NCI-H748 (cell line): ENCODE measurements around the gene RPF1.
"Not testable (repeated sequence)": the region's sequence is repeated elsewhere in the genome, so short reads cannot be mapped to it uniquely, and the experiment has no call there.

Experiments
- DNase-seq: peaks from one replicate; lab custom pipeline; 2025; ENCODE audit not compliant: unreplicated experiment; lab: John Stamatoyannopoulos, UW

RPF1 gene, protein sequence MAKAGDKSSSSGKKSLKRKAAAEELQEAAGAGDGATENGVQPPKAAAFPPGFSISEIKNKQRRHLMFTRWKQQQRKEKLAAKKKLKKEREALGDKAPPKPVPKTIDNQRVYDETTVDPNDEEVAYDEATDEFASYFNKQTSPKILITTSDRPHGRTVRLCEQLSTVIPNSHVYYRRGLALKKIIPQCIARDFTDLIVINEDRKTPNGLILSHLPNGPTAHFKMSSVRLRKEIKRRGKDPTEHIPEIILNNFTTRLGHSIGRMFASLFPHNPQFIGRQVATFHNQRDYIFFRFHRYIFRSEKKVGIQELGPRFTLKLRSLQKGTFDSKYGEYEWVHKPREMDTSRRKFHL

DNA sequence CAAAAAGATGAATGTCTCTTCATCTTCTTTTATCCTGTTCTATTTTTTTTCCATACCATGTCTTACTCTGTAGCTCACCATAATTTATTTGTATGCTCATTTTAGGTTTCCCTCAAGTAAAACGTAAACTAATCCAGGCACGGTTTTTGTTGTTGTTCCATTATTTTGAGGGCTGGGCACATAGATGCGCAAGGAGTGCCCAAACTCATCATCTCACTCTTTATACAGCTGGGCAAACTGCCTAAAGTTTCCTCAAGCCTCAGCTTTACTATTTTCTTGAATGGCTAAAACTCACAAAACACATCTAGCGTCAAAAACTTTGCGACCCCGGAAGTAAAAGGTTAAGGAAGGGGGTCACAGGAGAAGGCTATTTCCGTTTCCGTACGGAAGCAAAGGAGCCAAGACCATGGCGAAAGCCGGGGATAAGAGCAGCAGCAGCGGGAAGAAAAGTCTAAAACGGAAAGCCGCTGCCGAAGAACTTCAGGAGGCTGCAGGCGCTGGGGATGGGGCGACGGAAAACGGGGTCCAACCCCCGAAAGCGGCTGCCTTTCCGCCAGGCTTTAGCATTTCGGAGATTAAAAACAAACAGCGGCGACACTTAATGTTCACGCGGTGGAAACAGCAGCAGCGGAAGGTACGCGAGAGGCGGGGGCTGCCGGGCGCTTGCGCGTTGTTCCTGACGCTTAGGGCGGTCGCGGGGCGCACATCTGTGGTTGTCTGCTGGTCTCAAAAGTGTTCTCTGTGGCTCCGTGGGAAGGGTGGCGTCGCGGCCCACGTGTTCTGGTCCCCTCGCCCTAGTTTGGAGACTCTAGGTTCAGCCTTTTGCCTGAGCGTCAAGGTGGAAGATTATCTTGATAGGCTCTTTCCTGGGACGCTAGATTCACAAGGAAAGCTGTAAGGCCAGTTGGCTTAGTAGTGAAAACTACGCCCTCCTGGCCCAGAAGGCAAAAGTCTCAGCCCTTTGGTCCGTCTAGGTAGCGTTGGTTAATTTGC, at the start of gene RPF1:
Gene RPF1, plus strand, starts transcription at position 391 of the 993 bp plus-strand sequence. Its CDS starts 16 bp downstream, at position 407.
- DNase-seq, result peak; percentile 86

DNA sequence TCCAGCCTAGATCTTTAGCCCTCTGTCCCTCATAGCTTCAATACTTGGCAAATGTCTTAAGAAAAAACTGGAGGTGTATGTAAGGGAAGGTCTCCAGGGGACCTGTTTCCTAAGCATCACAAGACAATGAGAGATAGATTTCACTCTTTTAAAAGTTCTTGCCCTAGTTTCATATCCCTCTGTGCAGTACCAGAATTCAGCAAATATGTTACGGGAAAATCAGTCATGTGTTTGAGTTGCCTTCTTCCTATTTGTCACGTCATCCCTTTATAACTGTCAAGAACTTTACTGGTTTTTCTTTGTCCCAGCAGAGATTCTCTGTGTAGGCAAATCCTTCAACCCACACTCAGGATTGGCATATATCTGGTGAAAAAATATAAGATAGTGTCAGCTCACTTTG, 48.5 kb upstream of the RPF1 start:
- DNase-seq, result no peak

DNA sequence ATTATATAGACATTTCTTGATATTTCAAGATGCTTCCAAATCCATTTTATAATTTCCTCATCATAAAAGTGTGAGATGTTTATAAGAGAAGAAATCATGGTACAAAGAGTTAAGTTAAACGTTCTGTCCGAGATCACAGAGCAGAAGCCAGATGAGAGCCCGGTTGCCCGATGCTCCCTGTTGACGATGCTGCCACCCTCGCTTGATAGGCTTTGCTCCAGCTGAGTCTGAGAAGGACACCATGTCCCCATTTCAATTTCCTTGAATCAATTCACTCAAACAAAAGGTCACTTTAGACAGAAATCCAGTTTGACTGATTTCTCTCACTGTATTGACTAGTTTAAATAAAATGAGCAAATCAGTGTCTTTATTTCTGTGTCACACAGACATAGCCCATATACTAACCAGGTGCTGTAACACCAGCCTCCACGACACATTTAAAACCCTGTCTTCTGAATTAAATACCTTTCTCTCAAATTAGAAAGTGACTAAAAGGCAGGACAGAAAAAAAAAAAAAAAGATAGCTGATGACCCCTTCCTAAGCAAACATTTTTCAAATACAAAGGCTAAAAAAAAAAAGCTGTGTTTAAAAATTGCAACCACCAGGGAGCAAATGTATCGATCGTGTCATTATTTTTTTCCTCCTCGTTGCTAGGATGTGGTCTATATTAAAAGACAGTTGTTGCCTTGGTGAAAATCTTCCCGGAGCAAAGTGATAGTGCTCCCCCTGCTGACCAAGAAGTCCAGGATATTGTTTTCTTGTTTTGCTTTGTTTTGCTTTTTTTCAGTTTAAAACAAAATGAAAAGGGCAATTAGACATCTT, 45.6 kb upstream of the RPF1 start:
- peak; percentile 79 for DNase-seq

DNA sequence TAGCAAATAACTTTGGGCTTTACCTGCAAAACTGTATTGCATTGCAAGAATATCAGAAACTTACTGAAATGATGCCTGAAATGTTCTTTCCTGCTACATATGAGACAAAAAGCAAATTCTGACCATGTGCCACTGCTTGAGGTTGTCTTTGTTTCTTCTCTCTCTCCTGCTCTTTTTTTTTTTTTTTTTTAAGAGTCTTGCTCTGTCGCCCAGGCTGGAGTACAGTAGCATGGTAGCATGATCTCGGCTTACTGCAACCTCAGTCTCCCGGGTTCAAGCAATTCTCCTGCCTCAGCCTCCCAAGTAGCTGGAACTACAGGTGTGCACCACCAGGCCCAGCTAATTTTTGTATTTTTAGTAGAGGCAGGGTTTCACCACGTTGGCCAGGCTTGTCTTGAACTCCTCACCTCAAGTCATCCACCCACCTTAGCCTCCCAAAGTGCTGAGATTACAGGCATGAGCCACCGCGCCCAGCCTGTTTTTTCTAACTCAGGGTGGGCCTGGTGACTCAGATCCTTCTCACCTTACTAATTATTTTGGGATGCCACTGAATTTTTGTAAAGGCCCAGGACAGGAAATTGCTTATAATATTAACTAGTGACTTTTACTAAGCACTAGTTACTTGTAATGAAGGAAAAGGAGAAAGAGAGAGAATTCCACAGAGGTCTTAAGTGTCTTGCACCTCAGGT, 44.8 kb upstream of the RPF1 start:
- DNase-seq, result no peak

DNA sequence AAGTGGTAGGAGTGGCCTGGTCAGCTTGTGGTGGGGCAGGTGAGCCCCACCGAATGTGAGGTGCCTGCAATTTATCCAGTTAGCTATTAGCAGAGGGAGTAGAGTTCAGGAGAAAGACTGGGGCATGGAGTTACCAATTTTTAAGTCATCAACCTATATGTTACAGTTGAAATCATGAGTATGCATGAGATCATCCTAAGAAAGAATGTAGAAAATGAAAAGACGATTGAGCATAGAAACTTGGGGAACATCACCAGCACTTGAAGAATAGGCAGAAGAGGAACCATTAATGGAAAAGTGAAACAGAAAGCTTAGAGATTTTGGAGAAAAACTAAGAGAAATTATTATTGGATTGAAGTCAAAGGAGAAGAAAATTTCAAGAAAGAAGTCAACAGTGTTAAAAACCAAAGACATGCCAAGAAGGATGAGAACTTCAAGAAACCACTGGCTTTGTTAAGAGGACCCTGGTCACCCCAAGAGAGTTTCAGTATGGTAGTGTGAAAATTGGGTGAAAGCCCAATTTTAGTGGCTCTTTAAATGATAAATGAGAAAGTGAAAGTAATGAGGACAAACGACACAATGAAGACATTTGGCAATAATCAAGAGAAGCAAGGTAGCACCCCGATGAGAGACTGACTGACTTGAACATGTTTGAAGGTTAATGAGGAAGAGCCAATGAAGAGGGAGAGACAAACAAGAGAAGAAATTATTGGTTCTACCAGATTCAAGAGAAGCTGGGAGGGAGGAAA, 44.1 kb upstream of the RPF1 start:
- DNase-seq, result no peak

DNA sequence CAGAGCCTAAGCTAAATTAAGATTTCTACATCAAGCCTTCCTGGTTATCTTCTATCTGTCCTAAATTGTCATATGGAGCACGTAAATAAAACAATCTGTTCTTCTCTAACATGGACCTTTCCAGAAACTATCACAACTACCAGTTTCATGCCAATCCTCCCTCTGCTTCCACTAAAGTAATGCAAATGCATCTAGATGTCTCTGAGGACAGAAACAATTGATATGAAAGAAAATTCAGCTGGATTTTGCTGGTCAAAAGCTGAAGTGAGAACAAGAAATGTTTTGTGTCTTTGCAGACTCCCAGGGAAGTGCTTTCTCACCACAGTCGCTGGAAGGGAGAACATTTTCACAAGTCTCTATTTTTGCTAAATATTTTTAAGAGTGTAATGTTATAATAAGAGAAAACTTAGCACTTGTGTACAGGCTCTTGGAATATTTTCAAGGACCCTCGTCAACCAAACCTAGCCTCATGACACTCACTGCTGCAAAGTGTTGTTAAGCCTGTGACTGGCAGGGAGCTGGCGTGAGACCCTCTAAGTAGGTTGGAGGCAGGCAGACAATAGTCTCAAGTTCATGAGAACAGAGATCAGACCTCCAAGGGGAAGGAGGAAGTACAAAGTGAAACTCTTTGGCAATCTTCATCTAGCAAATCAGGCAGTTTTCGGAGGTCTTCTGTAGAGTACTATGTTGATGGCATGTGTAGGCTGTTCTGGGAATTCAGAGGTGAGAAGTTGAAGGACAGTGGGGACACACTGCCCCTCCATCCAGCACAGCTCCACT, 42.0 kb upstream of the RPF1 start:
- DNase-seq, result no peak

DNA sequence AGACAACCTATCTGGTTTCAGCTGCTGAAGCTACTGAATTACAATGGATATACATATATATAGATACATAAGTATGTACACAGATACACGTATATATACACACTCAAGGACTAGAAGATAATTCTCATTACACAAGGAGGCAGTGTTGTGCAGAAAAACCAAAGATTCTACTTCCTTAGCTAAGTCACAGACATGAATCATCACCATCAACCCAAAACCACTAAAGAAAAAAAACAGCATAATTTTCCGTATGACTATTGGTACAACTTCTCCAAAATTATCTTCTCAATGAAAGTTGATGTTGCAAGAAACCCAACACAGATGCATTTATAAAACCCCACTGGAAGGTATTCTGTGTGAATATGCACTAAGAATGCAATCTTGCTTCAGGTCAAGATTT, 36.8 kb upstream of the RPF1 start:
- DNase-seq, result peak; percentile 46

DNA sequence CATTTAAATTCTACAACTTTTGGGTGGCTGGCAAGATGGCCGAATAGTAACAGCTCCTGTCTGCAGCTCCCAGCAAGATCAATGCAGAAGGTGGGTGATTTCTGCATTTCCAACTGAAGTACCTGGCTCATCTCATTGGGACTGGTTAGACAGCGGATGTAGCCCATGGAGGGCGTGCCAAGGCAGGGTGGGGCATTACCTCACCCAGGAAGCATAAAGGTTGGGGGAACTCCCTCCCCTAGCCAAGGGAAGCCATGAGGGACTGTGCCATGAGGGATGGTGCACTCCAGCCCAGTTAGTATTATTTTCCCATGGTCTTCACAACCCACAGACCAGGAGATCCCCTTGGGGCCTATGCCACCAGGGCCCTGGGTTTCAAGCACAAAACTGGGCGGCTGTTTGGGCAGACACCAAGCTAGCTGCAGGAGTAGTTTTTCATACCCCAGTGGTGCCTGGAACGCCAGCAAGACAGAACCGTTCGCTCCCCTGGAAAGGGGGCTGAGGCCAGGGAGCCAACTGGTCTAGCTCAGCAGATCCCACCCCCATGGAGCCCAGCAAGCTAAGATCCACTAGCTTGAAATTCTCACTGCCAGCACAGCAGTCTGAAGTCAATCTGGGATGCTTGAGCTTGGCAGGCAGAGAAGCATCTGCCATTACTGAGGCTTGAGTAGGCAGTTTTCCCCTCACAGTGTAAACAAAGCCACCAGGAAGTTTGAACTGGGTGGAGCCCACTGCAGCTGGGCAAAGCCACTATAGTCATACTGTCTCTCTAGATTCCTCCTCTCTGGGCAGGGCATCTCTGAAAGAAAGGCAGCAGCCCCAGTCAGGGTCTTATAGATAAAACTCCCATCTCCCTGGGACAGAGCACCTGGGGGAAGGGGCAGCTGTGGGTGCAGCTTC, 36.1 kb upstream of the RPF1 start:
- peak; percentile 59 for DNase-seq

DNA sequence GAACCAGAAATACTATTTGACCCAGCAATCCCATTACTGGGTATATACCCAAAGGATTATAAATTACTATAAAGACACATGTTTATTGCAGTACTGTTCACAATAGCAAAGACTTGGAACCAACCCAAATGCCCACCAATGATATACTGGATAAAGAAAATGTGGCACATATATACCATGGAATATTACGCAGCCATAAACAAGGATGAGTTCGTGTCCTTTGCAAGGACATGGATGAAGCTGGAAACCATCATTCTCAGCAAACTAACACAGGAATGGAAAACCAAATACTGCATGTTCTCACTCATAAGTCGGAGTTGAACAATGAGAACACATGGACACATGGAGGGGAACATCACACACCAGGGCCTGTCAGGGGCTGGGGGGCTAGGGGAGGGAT, 30.4 kb upstream of the RPF1 start:
- not testable (repeated sequence) for DNase-seq

DNA sequence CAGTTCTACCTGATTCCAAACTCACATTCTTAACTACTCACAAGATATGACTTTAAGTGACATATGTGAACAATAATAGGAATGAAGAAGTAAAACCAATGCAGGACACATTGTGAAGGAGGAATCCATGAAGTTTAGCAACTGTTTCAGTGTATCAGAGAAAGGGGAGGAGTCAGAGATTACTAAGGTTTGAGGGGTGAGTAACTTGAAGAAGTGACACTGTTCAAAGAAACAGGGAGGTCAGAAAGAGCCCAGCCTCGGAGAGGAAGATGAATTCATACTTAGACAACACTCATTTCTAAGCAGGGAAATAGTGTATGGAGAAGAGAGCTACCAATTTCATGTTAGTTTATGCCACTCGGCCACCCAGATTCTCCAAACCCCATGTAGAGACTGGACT, 28.2 kb upstream of the RPF1 start:
- no peak for DNase-seq

DNA sequence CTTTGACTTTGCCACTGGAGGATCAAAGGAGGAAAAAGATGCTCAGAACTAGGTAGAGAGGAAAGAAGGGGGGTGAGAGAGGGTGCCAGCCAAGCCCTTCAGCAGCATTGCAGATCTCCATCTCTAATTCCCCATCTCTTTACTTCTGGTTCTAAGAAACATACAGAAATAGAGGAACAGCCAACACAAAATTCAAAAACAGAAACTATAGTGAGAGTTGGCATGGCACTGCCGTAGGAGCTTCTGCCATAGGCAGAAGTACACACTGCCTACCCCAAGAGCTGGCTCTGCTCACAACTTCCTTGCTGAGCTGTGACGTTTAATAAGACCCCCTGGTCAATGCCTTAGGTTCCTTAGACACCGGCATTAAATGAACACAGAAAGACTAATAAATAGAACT, 26.6 kb upstream of the RPF1 start:
- no peak for DNase-seq

DNA sequence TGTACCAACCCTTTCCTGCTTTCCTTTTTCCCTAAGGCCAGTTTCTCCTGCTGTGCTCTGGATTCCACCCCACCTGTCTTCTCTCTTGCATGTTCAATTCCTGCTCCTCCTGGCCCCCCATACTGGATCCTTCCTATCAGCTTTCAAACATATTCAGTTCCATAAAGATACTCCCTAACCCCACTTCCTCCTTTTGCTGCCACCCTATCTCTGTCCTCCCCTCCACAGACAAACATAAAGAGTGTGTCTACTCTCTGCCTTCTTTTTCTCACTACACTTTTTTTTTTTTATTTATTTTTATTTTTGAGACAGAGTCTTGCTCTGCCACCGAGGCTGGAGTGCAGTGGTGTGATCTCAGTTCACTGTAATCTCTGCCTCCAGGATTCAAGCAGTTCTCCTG, 16.9 kb upstream of the RPF1 start:
- DNase-seq, result no peak

DNA sequence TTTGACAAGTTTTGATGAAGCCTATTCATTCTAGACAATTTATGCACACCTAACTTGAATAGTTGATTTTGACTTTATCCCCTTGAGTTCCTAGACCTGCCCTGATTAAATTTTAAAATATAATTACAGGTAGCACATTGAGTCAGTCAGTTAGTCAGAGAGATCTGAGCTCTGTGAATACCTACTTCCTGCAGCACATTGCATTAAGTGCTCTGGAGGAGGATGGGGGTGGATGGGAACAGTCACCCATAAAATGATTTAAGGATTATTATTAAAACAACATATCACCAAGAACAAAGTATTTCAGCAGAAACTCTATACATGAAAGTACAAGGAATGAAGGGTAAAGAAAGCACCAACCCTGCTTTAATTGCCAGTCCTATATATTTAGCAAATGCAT, 11.8 kb upstream of the RPF1 start:
- no peak for DNase-seq

DNA sequence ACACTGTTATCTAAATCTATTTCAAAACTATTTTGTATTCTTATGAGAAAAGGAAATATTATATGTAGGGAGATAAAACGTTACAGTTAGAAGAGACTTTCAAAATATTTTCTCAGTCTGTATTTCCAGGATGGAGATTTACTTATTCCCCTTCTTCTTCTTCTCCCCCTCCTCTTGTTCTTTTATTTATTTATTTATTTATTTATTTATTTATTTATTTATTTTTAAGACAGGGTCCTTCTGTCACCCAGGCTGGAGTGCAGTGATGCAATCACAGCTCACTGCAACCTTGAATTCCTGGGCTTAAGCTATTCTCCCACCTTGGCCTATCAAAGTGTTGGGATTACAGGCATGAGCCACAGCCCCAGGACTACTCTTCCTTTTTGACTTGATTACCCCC, 2.8 kb upstream of the RPF1 start:
- DNase-seq, result no peak

DNA sequence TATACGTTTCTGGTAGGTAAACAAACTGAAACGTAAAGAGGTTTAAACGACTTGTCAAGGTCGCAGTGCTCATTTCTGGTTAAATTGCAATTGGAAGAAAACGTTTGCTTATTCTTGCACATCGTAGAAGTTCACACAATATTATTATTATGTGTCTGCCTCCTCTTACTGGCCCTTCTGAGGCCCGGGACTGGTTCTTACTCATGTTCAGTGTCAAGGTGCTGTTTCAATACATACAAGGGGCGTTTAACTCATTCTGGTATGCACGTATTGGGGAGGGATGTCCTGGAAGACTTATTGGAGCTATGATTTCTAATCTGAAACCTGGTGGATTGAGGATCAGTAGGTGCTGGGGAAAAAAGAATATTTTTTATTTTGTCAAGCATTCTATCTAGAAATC, 932 bp downstream of the RPF1 start:
- DNase-seq, result peak; percentile 21

DNA sequence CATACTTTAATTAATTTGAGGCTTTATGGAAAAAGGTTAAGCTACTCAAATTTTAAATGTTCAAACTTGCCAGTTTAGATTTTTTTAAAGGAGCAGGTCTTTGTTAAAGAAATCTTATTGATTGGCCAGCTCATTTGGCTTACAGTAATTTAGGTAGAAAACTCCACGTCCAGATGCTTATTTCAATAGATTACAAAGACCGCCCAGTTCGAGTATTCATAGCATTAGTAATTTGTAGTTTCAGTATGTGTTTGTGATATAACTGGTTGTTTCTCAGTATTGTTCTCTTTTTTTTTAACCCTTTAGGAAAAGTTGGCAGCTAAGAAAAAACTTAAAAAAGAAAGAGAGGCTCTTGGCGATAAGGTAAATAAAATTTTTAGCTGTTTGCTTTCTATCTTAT, 1.6 kb downstream of the RPF1 start:
- no peak for DNase-seq

DNA sequence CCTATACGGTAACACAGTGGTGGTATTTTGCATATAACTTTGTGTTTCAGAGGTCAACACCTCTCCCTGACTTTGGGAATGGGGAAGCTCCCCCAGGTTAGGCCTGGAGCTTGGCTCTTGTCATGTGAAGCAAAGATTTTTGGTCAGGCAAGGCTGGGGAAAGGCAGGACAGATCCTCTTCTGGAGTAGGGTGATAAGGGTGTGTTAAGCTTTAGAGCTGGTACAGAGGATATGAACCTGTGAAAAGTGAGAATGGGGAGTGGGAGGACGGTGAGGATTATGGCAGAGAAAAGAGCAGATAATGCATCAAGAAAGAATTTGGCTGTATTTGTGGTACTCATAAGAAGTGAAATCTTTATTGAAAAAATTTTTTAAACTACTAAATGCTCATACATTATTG, 2.3 kb downstream of the RPF1 start:
- DNase-seq, result no peak

DNA sequence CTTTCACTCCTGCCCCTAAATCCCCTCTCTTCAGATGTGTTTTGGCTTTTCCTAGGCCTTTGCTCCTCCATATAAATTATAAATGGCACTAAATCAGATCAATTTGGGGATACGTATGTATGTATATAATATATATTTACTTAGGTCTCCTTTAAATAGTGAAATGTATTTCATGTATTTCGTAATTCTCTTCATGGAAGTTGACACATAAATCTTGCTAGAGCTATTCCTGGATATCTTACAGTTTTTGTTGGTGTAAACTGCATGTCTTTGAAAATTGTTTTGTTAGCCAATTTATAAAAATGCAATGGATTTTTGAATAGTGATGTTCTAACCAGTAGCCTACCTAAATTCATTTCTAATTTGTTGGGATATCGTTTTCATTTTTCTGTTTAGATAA, 9.0 kb downstream of the RPF1 start:
- no peak for DNase-seq
